Measurements from ENCODE around the gene SDHA.

- TF ChIP-seq, protein P1, sequence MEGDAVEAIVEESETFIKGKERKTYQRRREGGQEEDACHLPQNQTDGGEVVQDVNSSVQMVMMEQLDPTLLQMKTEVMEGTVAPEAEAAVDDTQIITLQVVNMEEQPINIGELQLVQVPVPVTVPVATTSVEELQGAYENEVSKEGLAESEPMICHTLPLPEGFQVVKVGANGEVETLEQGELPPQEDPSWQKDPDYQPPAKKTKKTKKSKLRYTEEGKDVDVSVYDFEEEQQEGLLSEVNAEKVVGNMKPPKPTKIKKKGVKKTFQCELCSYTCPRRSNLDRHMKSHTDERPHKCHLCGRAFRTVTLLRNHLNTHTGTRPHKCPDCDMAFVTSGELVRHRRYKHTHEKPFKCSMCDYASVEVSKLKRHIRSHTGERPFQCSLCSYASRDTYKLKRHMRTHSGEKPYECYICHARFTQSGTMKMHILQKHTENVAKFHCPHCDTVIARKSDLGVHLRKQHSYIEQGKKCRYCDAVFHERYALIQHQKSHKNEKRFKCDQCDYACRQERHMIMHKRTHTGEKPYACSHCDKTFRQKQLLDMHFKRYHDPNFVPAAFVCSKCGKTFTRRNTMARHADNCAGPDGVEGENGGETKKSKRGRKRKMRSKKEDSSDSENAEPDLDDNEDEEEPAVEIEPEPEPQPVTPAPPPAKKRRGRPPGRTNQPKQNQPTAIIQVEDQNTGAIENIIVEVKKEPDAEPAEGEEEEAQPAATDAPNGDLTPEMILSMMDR (IDR thresholded peaks at IDR 0.05; ENCODE audit: insufficient read depth, low read length, poor library complexity, severe bottlenecking) = no peak
- no peak for TF ChIP-seq EZH2phosphoT487 (conservative IDR thresholded peaks at IDR 0.05; ENCODE audit: low read length)
Observed at GRCh38 chr5:206406-206805, 11.7 kb upstream of the SDHA start.

All from SU-DHL-6 (cell line).